ENCODE results near the gene CUL9.

Gene CUL9

GRCh38 chr6:43256670-43257366, 74.8 kb downstream of the CUL9 start:
- no peak for DNase-seq (ENCODE audit: low spot score)

GRCh38 chr6:43257367-43258145, 75.6 kb downstream of the CUL9 start:
- no peak for DNase-seq (ENCODE audit: low spot score)

- DNase-seq (ENCODE audit: low spot score): no peak
These were observed 76.2 kb downstream of the CUL9 start for GRCh38 chr6:43258180-43258579.

- DNase-seq (ENCODE audit: low spot score): no peak
These were observed 77.1 kb downstream of the CUL9 start for GRCh38 chr6:43258807-43259686.

- no peak for DNase-seq (ENCODE audit: low spot score)
These were observed 78.8 kb downstream of the CUL9 start for GRCh38 chr6:43260791-43261190.

GRCh38 chr6:43261198-43261597, 79.2 kb downstream of the CUL9 start:
- DNase-seq (ENCODE audit: low spot score): no peak

GRCh38 chr6:43262000-43262779, 80.2 kb downstream of the CUL9 start:
- DNase-seq (ENCODE audit: low spot score): no peak

- no peak for DNase-seq (ENCODE audit: low spot score)
These were observed 80.9 kb downstream of the CUL9 start for GRCh38 chr6:43262780-43263313.

GRCh38 chr6:43263314-43264178, 81.5 kb downstream of the CUL9 start:
- DNase-seq (ENCODE audit: low spot score): peak; percentile 43

- no peak for DNase-seq (ENCODE audit: low spot score)
These were observed 82.7 kb downstream of the CUL9 start for GRCh38 chr6:43264599-43265145.

GRCh38 chr6:43265564-43265963, 83.6 kb downstream of the CUL9 start:
- DNase-seq (ENCODE audit: low spot score): no peak

GRCh38 chr6:43267619-43268354, 85.8 kb downstream of the CUL9 start:
- DNase-seq (ENCODE audit: low spot score): no peak

- peak; percentile 80 for DNase-seq (ENCODE audit: low spot score)
These were observed 86.3 kb downstream of the CUL9 start for GRCh38 chr6:43268355-43268700.

- no peak for DNase-seq (ENCODE audit: low spot score)
These were observed 86.8 kb downstream of the CUL9 start for GRCh38 chr6:43268782-43269272.

- no peak for DNase-seq (ENCODE audit: low spot score)
These were observed 87.4 kb downstream of the CUL9 start for GRCh38 chr6:43269273-43270007.

- no peak for DNase-seq (ENCODE audit: low spot score)
These were observed 89.3 kb downstream of the CUL9 start for GRCh38 chr6:43271103-43271815.

GRCh38 chr6:43271944-43272343, 89.9 kb downstream of the CUL9 start:
- no peak for DNase-seq (ENCODE audit: low spot score)

- no peak for DNase-seq (ENCODE audit: low spot score)
These were observed 91.7 kb downstream of the CUL9 start for GRCh38 chr6:43273707-43274106.
